NCI-H2227 treated with DMSO at 0.1 percent for 48 hours (cell line): ENCODE results near the gene SOX10.
A peak's percentile ranks its signal among the peaks of the same experiment; 100 is the strongest.

Experiments
- DNase-seq: peaks from one replicate; lab custom pipeline; 2025; lab: John Stamatoyannopoulos, UW

SOX10 gene

GRCh38 chr22:38016182-38017151 is 32.1 kb upstream of the SOX10 start:
- DNase-seq, result peak; percentile 12

DNA sequence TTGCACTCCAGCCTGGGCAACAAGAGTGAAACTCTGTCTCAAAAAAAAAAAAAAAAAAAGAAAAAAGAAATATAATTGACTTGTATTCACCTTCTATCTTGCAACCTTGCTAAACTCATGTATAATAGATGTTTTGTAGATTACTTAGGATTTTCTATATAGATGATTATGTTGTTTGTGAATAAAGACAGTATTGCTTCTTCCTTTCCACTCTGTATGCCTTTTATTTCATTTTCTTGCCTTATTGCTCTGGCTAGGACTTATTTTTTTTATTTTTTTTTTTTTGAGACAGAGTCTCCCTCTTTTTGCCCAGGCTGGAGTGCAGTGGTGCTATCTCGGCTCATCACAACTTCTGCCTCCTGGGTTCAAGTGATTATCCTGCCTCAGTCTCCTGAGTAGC is 29.7 kb upstream of the SOX10 start:
- no peak for DNase-seq

- no peak for DNase-seq
Measured at GRCh38 chr22:38012604-38013072, 28.3 kb upstream of the SOX10 start.

DNA sequence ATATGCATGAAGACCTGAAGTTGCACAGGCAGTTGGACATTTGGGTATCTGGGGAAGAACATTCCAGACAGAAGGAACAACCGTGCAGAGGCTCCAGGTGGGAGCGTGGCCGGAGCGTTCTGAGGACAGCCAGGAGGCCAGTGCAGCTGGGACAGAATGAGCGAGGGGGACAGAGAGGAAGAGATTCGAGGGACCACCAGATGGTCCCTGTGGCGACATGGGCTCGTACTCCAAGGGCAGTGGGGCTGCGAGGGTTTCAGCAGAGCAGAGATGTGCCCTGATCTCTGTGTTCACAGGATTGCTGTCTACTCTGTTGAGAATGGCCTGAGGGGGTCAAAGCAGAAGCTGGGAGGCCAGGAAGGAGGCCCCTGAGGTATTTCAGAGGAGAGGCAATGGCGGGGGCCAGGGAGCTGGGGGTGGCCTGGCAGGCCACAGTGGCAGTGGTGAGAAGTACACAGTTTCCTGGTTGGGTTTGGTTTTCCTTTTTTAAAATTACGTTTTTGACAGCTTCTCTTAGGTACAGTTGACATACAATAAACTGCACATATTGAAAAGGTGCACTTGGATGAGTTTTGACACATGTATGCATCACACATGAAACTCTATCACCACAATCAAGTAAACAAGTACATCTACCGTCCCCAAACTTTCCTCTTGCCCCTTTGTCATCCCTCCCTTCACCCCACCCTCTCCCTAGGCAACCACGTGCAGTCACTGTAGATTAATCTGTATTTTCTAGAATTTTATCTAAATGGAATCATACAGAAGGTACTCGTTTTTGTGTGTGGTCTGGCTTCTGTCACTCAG is 24.8 kb upstream of the SOX10 start:
- DNase-seq, result no peak

DNA sequence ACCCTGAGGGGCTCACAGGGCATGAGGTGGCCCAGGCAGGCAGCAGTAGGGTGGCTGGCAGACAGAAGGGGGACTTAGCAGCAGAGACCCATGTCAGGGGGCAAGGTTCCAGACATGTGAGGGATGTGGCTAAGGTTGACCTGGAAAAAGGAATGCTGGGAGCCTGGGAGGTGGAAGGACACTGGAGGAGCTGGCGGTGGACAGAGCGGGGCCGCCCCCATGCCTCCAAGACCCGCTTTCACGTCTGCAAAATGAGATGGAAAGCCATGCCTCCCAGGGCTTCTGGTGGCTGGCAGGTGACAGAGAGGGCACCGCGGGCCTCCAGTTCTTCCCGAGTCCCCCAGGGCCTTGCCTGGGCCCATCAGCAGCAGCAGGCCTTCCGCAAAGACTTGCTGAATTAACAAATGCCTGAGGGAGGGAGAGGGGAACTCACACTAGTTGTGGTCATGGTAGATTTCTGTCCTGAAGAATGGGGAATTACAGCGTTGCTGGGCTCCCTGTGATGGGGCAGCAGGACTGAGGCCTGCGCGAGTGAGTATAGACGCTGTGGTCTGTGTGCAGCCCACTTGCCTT is 23.1 kb upstream of the SOX10 start:
- DNase-seq, result no peak

- DNase-seq, result no peak
Measured at GRCh38 chr22:38006906-38007305, 22.6 kb upstream of the SOX10 start.

GRCh38 chr22:38005943-38006342 is 21.6 kb upstream of the SOX10 start:
- no peak for DNase-seq

DNA sequence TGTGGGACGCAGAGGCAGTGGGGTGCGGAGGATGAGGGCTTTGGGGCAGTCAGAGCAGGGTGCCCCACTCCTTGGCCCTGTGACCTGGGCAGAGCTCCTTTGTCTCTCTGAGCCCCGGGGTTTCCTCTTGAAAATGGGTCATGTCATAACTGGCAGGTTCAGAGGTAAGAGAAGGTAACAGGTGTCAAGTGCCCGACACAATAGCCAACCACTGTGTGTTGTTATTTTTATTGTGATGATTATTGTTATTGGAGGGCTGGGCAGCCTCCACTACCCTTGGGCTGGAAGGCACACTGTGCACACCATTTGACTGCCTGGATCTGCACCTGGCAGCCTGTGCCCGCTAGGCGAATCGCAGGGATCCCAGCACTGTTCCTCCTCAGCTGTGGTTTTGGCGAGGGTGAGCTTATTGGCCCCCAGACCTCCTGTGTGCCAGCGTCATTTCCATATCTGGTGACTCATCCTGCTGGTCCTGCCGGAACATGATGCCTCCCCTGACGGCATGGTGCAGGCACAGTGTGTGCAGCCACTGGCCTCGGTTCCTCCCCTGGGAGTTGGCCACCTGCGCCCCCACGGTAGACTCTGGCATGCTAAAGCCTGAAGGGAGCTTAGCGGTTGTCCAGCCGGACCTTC is 15.4 kb upstream of the SOX10 start:
- DNase-seq, result no peak

- no peak for DNase-seq
Measured at GRCh38 chr22:37999236-37999635, 14.9 kb upstream of the SOX10 start.

DNA sequence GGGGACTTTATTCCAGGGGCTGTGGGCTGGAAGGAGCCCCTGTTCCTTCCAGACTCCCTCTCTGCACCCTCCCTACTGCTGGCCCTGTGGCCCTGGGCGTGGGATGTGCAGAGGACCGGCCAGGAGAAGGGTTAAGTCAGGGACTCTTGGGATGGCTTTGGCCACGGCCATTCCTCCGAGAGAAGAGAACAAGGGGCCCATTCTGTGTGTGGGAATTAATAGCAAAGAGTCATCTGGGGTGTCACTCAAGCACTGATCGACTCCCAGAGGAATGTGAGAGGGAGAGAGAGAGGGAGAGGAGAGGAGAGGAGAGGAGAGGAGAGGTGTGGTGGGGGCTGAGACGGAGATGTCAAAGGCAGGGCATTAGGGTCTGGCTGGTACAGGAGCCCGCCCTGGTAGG is 14.2 kb upstream of the SOX10 start:
- DNase-seq, result no peak

DNA sequence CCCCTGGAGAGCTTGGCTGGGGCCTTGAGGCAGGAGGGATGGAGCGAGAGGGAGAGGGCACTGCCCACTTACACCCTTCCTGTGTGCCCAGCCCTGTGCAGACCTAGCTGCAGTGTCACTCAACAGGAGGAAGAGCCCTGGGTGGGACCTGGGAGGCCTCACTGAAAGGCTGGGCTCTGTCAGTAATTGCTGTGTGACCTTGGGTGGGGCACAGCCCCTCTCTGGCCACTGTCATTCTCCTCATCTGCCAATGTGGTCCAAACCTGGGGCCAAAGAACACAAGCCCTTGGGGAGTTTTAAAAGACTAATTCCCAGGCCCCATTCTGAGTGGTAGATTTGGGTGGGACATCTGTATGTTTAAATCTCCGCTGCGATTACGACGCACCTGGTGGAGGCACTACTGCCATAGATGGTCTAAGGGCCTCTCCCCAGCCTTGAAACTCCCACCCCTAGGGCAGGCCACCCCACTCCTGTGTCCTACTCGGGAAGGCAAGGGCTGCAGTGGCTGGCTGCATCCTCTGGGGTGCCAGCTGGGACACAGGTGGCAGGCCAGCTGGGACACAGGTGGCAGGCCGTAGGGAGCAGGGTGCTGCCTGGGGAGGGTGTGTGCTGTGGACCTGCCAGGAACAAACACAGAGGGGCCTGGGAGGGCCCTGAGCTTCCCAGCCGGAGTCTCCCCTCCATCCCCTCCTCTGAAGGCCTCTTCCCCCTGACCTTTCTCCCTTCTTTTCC is 12.3 kb upstream of the SOX10 start:
- no peak for DNase-seq

DNA sequence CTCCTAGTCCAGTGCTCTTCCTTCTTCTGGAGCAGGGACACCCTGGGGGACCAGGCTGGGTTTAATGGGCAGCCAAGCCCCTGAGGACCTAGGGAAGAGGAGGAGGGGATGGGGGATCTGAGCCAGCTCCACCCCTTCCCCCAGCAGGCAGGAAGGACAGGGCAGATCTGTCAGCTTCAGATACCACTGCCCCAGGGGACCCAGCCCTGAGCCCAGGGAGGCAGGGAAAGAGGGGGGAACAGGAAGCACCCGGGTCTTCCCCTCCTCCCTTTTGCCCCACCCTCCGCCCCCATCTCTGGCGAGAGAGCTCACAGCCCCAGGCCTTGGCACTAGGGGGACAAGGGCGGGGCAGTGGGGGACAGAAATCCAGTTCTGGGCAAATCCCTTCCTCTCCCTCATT is 11.7 kb upstream of the SOX10 start:
- DNase-seq, result no peak

GRCh38 chr22:37995460-37995859 is 11.1 kb upstream of the SOX10 start:
- DNase-seq, result no peak

DNA sequence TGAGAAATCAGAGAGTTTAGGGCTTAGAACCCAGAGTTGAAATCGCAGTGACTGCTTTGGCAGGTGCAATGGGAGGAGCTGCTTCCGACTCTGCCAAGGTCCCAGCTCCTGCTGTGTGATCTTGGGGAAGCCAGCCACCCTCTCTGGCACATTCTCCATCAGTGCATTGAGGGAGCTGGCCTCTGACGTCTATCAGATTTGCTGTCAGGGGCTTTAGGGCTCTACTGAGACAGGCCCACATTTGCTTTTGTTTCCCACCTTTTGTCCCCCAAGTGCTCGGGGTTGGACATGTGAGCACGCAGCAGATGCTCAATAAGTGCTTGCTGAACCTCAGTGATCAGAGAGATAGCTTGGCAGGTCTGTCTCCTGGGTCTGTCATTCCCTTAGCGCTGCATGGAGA is 10.6 kb upstream of the SOX10 start:
- DNase-seq, result no peak

GRCh38 chr22:37994049-37994448 is 9.7 kb upstream of the SOX10 start:
- DNase-seq, result no peak

- DNase-seq, result no peak
Measured at GRCh38 chr22:37991731-37992442, 7.5 kb upstream of the SOX10 start.

DNA sequence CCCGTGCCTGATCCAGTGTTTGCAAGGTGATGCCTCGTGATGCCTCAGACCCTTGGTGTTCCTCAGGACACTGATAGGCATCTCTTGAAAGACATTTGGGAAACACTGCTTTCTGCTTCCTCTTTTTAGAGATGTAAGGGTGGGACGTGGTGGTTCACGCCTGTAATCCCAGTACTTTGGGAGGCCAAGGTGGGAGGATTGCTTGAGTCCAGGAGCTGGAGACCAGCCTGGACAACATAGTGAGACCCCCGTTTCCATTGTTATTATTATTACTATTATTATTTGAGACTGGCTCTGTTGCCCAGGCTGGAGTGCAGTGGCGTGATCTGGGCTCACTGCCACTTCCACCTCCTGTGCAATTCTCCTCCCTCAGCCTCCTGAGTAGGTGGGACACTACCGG is 6.5 kb upstream of the SOX10 start:
- DNase-seq, result no peak

DNA sequence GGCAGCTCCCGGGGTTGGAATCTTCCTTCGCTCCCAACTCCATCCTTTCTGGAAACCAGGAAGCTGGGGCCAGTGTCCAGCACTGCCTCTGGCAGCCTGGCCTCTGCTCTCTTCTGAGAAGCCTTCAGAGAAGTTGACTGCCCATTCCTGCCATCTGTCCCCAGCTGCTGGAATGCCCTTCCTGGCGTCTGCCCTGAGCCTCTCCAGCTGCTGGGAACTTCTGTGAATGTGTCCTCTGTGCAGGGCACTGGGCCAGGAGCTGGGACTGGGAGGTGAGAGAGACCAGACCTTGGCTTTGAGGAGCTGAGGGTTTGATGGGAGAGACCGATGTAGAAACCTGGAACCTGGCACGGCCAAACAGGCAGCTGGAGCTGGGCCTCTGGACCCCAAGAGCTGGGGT is 5.9 kb upstream of the SOX10 start:
- no peak for DNase-seq

- DNase-seq, result no peak
Measured at GRCh38 chr22:37989146-37990045, 5.0 kb upstream of the SOX10 start.

GRCh38 chr22:37986371-37986770 is 2.0 kb upstream of the SOX10 start:
- no peak for DNase-seq
